NCI-H1105 treated with DMSO at 0.1 percent for 48 hours (cell line): ENCODE measurements around the gene CSHL1.
"Not testable (repeated sequence)": the region's sequence is repeated elsewhere in the genome, so short reads cannot be mapped to it uniquely, and the experiment has no call there.

Experiments
- DNase-seq: peaks from one replicate; lab custom pipeline; 2025; lab: John Stamatoyannopoulos, UW

The CSHL1 gene

GRCh38 chr17:63939884-63940283 lies 28.8 kb upstream of the CSHL1 start:
- no peak for DNase-seq

DNA sequence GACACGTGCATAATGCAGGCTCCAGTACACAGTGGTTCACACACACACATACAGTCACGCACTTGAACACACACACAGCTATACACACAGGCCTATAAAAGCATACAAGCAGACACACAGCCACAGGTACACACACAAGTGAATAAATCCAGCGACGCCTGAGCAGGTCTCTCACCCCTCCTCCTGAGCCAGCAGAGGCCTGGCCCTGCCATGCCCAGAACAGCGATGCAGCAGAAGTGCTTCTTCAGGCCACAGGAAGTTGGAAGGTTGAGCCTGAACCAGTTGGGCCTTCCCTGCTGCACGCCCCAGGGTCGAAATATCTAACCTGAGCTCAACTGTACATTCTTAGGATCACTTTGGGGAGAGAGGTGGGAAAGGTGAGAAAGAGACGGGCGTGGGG lies 28.3 kb upstream of the CSHL1 start:
- no peak for DNase-seq

- no peak for DNase-seq
These were observed 26.9 kb upstream of the CSHL1 start for GRCh38 chr17:63937920-63938319.

DNA sequence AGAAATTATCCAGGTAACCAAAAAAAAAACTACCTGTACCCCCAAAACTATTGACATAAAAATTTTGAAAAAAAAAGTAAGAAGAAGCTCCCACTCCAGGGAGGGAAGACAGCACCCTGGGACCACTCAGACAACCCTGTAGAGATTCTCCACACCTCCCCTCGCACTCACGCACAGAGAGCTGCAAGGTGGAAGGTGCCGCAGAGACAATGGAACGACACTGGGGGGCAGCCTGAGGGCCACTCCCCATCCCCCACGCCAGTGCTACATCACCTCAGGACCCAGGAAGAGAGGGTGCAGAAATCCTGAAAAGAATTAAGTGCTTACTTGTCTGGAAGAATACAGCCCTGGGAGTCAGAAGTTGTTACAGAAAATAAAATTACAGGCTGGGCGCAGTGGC lies 26.3 kb upstream of the CSHL1 start:
- no peak for DNase-seq

GRCh38 chr17:63934183-63935112 lies 23.4 kb upstream of the CSHL1 start:
- no peak for DNase-seq

- no peak for DNase-seq
These were observed 22.5 kb upstream of the CSHL1 start for GRCh38 chr17:63933598-63933997.

- DNase-seq: no peak
These were observed 21.7 kb upstream of the CSHL1 start for GRCh38 chr17:63932721-63933120.

DNA sequence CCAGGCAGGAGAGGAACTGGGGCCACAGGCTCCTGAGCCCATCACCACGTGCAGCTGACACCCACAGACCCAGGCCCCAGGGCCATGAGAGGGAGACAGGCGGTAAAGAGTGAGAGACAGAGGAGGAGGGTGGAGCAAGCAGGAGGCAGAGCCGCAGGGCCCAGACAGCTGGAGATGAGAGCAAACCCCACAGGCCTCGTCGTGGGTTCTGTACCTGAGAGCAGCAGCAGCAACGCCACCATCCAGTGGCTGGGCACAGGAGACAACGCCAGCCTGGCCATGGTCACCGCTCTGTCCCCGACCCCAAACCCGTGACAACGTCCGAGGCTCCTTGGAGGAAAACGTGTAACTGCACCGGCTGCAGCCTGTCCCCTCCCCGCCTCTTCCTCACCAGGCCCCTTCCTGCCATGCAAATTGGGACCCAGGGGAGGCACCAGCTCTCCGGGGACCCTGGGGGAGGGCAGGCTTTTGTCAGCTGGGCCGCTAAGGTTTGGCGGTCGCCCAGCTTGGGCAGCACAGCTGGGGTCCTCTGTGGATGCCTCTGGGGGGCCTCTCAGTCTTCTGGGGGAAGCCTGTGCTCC lies 21.0 kb upstream of the CSHL1 start, which contains the start of gene CD79B:
TSS of gene CD79B (minus strand) at position 351 of the 581 bp plus-strand sequence. CDS start at position 281, 70 bp downstream.
- DNase-seq: no peak

- no peak for DNase-seq
These were observed 20.0 kb upstream of the CSHL1 start for GRCh38 chr17:63930951-63931575.

DNA sequence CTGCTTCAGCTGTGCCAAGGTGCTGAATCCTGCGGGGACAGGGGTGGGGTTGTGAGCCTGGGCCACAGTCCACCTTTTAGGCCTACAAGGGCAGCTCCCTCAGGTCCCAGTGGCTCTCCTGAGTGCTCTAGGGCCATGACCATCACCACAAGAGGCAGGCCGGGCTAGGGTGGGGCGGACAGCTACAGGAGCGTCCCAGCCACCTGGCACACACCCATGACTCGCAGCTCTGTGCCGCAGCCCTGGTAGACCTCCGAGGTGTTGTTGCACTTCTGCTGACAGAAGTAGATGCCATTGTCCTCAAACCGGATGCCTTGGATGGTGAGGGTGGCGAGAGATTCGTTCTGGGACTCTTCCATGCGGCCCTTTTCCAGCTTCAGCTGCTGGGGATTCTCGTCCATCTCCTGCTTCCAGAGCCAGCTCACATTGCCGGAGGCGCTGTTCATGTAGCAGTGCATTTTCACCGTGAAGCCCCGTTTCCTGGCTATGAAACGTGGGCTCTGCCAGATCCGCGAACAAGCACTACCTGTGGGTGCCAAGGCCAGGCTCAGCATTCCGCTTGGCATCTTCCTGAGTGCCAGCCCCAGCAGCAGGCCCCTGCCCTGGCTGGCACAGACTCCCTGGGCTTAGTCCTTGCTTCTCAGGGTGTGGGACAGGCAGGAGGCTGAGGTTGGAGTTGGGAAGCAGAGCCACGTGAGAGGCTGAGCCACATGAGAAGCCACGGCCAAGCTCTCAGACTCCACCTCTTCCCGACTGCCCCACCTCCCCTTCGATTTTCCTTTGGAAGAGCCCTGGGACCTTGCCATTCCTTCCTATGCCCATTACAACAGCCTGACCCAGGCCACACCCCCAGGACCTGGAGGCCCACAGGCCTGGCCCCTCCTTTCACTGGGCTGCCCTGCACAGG lies 19.1 kb upstream of the CSHL1 start:
- no peak for DNase-seq

DNA sequence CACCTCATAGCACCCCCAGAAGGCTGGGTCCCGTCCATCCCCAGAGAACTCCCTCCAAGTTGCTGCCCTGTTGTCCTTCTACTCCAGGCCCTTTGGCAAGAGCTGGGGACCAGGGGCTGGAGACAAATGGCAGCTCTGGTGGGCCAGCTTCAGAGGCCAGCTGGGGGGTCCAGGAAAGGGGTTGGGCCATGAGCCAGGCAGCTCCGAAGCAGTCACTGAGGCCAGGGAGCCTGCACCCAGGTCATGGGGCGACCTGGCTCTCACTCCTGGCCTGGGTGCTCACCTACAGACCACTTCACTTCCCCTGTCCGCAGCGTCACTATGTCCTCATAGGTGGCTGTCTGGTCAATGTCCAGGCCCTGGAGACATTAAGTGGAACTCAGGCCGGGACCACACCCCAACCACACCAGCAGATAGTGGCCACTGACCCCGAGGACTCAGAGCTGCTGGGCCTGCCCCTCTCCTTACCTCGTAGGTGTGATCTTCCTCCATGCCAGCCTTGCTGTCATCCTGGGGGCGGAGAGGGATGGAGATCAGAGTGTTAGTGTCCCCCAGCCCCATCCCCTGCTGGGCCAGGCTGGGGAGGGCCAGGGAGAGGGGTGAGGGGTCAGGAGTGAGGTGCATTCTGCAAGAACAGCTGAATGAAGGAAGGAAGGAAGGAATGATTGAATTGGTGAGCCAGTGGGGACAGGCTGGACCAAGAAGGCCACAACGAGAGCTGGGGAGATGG lies 18.1 kb upstream of the CSHL1 start:
- no peak for DNase-seq

- DNase-seq: no peak
These were observed 17.2 kb upstream of the CSHL1 start for GRCh38 chr17:63928172-63928666.

- DNase-seq: no peak
These were observed 16.6 kb upstream of the CSHL1 start for GRCh38 chr17:63927464-63928171.

GRCh38 chr17:63926164-63926563 lies 15.1 kb upstream of the CSHL1 start:
- DNase-seq: no peak

DNA sequence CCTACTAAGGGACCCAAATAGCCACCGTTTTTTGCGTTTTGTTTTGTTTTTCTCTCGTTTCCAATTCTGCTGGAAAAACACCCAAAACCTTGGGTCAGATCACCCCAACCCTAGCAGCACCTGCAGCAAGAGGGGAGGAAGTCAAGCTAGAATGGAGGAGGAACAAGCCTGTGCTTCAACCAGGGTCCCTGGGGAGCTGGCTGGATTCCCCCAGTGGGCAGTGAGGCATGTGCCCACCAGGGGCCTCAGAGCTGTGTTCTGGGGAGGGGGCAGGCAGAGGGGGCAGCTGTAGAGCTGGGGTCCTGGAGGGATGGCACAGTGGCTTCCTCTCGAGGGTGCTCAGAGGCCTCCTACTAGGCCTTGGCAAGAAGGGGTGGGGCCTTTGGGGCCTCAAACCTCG lies 14.6 kb upstream of the CSHL1 start:
- no peak for DNase-seq

GRCh38 chr17:63922402-63922801 lies 11.3 kb upstream of the CSHL1 start:
- DNase-seq: not testable (repeated sequence)

DNA sequence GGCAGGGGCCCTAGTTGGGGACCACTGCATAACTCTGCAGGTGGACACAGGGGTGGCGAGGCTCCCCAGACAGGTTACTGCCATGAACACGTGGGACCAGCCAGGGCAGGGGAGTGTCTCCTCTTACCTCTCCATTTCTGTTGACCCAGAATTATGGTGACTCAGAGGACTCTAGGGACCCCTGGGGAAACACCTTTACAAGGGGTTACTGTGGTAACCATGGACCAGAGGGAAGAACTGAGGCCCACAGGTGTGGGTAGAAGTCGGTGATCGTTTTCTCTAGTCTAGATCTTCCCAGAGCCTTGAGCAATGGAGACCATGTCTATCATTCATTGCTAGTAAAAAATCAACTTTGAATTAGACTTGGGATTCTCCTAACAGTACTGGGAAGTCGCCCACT lies 9.7 kb upstream of the CSHL1 start:
- DNase-seq: not testable (repeated sequence)

- DNase-seq: not testable (repeated sequence)
These were observed 9.0 kb upstream of the CSHL1 start for GRCh38 chr17:63920050-63920449.

GRCh38 chr17:63919311-63919723 lies 8.3 kb upstream of the CSHL1 start:
- DNase-seq: peak; percentile 27

DNA sequence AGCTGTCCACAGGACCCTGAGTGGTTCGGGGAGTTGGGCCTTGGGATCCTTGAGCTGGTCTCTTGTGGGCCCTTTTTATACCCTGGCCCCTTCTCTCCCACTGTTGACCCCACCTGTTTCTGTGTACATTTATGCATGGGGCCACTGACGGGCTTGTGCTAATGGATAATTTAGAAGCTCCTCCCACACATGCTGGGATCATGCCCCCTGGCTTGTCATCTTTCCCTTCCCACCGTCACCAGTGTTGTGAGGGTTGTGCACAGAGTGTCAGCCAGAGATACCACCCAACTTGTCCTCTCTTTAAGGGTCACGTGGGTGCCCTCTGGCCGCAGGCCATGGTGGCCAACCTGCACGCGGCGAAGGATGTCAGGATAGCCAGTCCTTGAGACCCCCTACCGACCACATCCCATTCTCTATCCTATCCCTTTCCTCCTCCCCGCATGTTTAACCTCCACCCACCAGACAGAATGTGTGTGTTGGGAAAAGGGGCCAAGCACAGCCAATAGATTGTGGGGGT lies 7.8 kb upstream of the CSHL1 start, which contains the start of gene GH1:
TSS of gene GH1 (minus strand) at position 51 of the 517 bp plus-strand sequence. CDS start 63 bp downstream, outside the sequence.
- DNase-seq: not testable (repeated sequence)
